BE2C (cell line): ENCODE data around the gene MYH6.

Experiments used
- DNase-seq: peaks from one replicate; pipeline ENCODE4 v3.0.0-alpha.2; 2020
- H3K27me3 ChIP-seq: fragments of 250-450 bp; sonication (Bioruptor Pico); 2 replicates; pipeline ENCODE4 v1.5.1; 2020; ENCODE audit warnings: mild to moderate bottlenecking
- H3K36me3 ChIP-seq: fragments of 250-450 bp; sonication (Bioruptor Pico); 2 replicates; pipeline ENCODE4 v1.5.1; 2020; ENCODE audit warnings: mild to moderate bottlenecking
- H3K4me1 ChIP-seq: fragments of 250-450 bp; sonication (Bioruptor Pico); 2 replicates; pipeline ENCODE4 v1.5.1; 2020
- H3K4me3 ChIP-seq: 2 replicates; pipeline ENCODE4 v1.5.1; 2011; ENCODE audit warnings: low read depth, low read length
- H3K9me3 ChIP-seq: fragments of 250-450 bp; sonication (Bioruptor Pico); 2 replicates; pipeline ENCODE4 v1.5.1; 2020
- CTCF ChIP-seq: IDR thresholded peaks from 2 replicates; pipeline ENCODE4 v1.5.1; 2012; ENCODE audit warnings: mild to moderate bottlenecking, low read depth, low read length

Gene MYH6

DNA sequence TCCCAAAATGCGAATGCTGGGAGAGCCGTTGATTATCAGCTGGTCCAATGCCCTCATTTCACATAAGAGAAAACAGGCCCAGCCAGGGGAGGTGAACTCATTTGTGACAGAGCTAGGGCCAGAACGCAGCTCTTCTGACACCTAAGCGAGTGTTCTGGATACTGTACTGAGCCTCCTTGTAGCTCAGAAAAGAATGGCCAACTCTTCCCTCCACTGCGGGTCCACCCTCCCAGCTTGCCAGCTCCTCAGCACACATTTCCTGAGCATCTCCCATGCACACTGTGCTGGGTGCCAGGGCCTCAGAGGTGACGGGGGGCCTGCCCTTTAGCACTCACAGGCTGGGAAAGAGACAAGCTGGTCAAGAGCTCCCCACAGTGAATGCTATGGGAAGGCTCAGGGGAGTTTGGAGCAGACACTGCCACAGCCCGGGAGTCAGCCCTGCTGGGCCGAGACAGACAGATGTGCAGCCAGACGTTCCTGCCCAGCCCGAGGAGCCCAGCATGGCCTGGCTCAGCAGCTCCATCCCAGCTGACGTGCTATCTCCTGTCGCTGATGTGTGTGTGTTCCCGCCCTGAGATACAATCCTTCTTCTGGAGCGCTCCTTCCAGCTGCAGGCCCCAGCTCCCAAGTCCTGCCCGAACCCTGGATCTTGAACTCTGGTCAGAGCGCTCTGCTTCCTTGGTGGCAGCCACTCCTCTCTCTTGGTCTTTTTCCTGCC is 27.7 kb downstream of the MYH6 start:
- Histone ChIP-seq H3K4me3 (no peak overlapping the region), H3K36me3 (no peaks in the 10 kb centered on the region), H3K4me1 (no peaks in the 10 kb centered on the region), H3K9me3 (no peaks in the 10 kb centered on the region), H3K27me3 (peaks cover 1% of the 10 kb centered on the region; the same call in 1 of the 2 replicates)
- TF ChIP-seq CTCF, result no peak
- DNase-seq, result no peak

- H3K27me3 ChIP-seq, result no peaks in the 10 kb centered on the region; the same call in 1 of the 2 replicates
- DNase-seq, result peak; percentile 70
- no peak overlapping the region for H3K4me3 ChIP-seq
- H3K36me3 ChIP-seq, result no peaks in the 10 kb centered on the region
- TF ChIP-seq CTCF, result peak; percentile 94
- H3K9me3 ChIP-seq, result no peaks in the 10 kb centered on the region
- H3K4me1 ChIP-seq, result no peaks in the 10 kb centered on the region
Observed at GRCh38 chr14:23379366-23380196, 28.5 kb downstream of the MYH6 start.

DNA sequence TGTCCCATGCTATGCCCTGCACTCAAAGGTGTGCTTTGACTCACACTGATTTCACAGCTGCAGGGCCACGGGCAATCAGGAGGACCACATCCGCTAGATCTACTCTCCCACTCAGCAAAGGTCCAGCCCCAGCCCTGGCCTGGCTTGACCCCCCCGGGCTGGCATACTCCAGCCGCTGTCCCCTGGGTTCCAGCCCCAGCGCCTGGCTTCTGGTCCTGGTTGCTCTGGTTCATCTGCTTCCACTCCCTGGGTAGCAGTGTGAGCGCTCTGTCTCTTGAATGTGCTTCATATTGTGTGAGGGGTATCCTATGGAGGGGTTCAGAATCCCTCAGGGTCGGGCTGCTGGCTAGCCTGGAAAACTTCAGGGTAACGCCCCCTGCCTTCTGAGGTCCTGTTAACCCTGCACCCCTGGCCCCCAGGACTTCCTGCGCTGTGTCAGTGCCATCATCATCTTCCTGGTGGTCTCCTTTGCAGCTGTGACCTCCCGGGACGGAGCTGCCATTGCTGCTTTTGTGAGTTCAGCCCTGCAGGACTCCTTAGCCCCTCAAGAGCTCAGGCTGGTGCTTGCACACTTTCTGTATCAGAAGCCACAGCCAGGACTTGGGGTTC is 29.4 kb downstream of the MYH6 start:
- TF ChIP-seq CTCF, result no peak
- Histone ChIP-seq H3K4me1 (no peaks in the 10 kb centered on the region), H3K27me3 (no peaks in the 10 kb centered on the region; the same call in 1 of the 2 replicates), H3K4me3 (no peak overlapping the region), H3K36me3 (no peaks in the 10 kb centered on the region), H3K9me3 (no peaks in the 10 kb centered on the region)
- DNase-seq, result no peak

DNA sequence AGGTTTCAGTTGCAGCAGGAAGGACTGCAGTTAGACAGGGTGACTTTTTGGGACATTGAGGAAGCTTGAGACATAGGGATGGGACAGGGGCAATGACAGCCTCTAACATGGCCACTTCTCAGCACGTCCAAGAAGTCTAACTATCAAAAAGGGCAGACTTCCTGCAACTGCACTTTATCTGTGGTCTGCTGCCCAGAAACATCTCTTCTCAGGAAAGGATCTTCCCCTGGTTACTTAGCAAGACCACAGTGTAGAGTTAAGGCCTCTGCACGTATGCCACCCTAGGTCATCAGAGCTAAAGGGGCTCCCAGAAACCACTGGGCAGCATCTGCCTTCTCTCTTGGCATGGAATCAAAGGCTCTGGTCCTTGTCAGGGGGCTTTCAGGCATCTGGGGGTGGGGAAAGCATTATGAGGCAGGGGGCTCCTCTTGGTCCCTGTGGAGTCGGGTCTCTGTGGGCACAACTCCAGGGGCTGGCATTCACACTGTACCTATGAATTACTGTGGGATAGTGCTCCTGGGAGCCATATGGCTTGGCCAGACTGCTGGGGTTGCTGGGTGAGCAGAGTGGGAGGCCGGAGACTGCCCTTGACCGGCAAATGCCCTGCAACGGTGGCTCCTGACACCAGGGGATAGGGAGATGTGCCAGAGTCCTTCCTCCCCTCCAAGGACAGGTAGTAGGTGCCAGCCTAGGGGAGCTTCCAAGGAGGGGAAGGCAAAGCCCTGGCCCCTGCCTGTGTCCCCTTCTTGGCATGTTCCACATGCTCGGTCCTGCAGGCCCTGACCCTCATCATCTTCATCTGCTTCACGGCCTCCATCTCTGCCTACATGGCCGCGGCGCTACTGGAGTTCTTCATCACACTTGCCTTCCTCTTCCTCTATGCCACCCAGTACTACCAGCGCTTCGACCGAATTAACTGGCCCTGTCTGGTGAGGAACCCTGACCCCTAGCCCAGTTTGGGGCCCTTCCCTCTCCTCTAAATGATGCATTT is 30.2 kb downstream of the MYH6 start:
- Histone ChIP-seq H3K4me1 (no peaks in the 10 kb centered on the region), H3K36me3 (no peaks in the 10 kb centered on the region), H3K9me3 (no peaks in the 10 kb centered on the region), H3K4me3 (no peak overlapping the region), H3K27me3 (no peaks in the 10 kb centered on the region; the same call in 1 of the 2 replicates)
- TF ChIP-seq CTCF, result no peak
- DNase-seq, result no peak

- no peak overlapping the region for H3K4me3 ChIP-seq
- no peaks in the 10 kb centered on the region for H3K4me1 ChIP-seq
- H3K27me3 ChIP-seq, result no peaks in the 10 kb centered on the region; the same call in 1 of the 2 replicates
- no peak for DNase-seq
- H3K9me3 ChIP-seq, result no peaks in the 10 kb centered on the region
- no peak for TF ChIP-seq CTCF
- no peaks in the 10 kb centered on the region for H3K36me3 ChIP-seq
Observed at GRCh38 chr14:23377198-23377550, 30.9 kb downstream of the MYH6 start.
